Measurements from ENCODE around the gene PROX2. TPM values are rescaled to one million over a fixed set of nuclear protein-coding genes. Genes with fewer than 3 reads are reported as not detected.

The PROX2 gene
- polyA plus RNA-seq, 4 donors, result 0.44 to 1.1 (median 0.68) TPM

DNA sequence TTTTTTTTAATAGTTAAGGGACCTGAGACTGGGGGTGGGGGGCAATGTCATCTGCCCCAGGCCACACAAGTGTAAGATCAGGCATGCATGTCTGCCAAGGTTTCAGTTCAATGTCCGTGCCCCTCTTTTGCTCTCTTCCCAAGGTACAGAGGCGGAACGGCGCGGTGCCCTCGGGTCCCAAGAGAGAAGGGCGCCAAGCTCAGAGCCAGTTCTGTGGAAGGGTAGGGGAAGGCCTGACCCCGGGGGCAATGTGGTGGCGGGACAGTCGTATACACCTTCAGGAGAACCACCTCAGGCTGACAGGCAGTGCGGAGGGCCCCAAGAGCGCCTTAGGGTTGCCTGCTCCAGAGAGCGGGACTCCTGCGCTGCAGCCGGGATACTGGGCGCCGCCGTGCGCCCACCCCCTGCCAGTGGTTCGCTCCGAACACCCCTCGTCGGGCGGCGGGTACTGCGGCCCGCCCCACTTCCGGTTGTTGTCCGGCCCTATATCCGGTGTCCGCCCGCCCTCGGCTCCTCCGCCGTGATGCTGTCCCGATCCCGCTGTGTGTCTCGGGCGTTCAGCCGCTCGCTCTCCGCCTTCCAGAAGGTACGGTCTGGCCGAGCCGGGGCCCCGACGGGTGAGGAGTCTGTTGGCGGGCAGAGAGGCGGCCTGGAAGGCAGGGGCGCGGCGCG lies 5.6 kb upstream of the PROX2 start, which contains the start of gene DLST:
Gene DLST (plus strand): TSS at position 486 of the 672 bp plus-strand sequence. CDS start 38 bp downstream, at position 524.
- DNase-seq (ENCODE audit: low read depth in 4 of 4, low spot score in 3 of 4), result peak; percentile 71 to 85 (median 74)

DNA sequence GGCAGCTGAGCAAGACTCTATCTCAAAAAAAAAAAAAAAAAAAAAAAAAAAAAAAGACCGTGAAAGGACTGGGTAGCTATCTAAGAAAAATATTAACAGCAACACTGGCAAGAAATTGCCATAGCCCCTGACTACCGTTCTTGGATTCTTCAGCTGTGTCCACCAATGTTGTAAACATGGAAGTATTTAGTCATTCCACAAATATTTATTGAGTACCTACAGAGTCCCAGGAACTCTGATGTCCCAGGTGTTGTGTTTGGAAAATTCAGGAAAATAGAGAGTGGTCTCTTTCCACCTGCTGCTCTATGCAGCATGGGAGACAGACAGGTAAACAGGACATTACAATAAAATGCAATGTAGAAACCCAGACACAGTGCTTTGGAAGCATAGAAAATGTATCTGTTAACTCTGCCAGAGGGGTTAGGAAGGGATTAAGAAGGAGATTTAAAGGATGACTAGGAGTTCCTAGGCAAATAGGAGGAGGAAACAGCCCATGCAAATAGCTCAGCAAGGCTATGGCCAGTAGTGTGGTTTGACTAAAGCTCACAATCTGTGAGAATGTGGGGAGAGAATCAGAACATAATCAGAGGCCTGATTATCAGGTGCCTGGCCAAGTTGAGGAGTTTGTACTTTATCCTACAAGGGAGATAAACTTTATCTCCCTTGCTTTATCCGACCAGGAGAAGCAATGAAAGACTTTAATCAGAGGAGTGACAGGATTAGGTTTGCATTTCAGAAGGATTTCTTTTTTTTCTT lies 3.7 kb upstream of the PROX2 start:
- no peak for DNase-seq (ENCODE audit: low read depth in 4 of 4, low spot score in 3 of 4)

DNA sequence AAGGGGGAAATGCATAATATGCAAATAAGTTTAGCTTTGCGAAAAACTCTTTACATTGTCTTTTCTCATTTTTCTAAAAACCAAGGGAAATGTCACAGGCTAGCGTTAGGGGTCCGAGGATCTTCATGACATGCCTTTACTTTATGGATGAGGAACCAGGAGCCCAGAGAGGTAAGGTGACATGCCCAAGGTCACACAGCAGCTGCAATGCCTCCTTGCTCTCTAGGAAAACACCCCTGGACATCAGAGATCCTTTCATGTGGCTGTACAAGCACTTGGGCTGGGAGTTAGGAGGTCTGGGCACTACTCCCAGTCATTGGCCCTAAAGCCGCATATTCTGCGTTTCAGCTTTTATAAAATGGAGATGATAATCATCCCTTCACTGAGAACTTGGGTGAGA lies 741 bp downstream of the PROX2 start:
- no peak for DNase-seq (ENCODE audit: low read depth in 4 of 4, low spot score in 3 of 4)

DNA sequence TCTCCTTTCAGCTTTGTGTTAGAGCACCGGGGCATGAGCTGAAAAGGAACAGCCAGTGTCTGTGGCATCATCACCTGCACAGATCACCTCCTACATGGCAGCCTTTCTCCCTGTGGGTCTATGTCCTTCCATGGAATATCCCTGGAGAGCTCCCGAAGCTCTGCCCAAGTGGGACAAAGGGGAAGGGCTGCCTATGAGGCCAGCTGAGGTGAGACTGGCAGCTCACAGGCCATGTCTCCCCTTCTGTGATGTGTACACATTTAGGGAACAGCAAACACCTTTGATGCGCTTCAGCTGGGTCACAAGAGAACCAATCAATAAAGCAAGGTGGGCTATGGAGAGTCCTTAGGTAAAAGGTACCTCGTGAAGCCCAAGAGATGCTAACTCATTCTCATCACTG lies 4.1 kb downstream of the PROX2 start:
- DNase-seq (ENCODE audit: low read depth in 4 of 4, low spot score in 3 of 4), result no peak

DNA sequence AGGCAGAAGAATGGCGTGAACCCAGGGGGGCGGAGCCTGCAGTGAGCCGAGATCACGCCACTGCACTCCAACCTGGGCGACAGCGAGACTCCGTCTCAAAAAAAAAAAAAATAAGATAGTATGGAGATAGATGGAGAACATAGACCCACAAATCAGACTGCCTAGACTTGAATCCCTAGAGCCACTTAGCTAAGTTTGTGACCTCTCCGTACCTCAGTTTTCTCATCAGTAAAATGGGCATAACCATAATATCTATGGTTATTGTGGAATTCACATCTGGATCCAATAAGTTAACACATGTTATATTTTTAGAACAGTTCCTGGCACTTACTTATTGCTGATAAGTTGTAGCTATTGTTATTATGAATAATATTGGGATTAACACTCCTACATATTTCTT lies 7.2 kb downstream of the PROX2 start:
- DNase-seq (ENCODE audit: low read depth in 4 of 4, low spot score in 3 of 4), result no peak

DNA sequence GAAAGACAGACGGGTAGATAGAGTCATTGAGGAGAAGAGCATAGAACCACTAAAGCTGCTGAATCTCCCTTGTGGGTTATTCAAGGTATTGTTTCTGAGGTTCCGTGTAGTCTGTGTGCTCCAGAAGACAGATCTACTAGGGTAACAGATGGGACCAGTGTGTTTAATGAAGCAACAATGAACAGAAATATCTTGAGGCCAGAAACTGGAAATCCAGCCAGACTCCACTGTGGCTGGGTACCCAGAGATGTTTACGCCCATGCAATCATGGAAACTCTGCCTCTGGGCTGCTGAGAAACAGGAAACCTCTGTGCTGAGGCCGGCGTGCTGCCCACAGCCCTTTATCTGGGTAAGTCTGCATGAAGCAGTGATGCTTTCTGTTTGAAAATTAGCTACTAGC lies 8.3 kb downstream of the PROX2 start:
- DNase-seq (ENCODE audit: low read depth in 4 of 4, low spot score in 3 of 4), result no peak

DNA sequence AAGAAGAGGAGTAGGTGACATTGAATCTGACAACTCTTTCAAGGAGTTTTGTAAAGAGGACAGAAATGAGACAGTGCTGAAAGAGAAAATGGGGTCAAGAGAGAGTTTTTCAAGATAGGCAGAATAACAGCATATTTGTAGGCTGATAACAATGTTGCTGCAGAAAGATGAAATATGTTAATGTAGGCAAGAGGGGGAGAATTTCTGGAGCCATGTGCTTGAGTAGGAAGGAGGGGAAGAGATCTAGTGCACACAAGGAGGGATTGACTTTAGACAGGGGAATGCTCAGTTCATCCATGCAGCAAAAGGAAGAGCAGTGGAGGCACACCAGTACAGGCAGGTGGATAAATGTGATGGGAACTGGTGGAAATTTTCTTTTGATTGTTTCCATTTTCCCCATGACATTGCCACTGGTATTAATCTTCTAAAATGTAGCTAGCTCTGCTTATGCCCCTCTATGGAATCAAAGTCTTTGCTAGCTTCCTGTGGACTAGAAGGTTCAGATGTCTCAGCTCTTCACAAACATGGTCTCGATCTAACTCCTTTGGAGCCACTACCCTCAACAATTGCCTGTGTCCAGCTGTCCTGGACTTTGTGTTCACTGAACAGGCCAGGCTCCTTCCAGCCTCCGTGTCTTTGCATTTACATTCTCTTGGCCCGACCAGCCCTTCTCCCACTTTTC lies 9.1 kb downstream of the PROX2 start:
- DNase-seq (ENCODE audit: low read depth in 4 of 4, low spot score in 3 of 4), result no peak

DNA sequence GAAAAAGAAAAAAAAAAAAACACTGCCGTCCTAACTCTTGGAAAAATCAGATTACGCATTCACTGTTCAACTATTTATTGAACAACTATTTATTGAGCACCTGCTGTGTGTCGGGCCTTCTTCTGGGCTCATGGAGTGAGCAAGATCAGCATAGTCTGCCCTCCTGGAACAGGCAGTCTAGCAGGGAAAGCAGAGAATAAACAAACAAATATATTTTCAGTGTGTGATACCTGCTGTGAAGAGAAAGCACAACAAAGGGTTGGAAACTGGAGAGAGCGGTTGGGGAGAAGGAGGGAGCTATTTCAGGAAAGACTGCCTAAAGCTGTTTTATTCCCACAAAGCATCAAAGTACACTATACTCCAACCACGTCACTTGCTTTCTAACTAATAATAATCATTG lies 10.8 kb downstream of the PROX2 start:
- DNase-seq (ENCODE audit: low read depth in 4 of 4, low spot score in 3 of 4), result no peak

DNA sequence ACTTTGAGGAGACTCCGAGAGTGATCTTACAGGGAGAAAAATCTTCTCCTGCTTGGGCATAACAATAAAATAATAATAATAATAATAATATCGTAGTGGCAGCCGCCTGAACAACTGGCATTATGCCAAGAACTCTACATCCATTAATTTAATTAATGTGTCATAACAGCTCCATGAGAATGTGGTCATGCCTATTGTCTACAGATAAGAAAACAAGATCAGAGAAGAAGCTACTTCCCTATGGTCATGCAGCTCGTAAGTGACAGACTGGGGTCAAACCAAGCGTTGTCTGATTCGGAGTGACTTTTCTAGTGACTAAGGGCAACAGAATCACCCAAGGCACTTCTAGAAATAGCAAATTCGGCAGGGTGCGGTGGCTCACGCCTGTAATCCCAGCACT lies 11.7 kb downstream of the PROX2 start:
- no peak for DNase-seq (ENCODE audit: low read depth in 4 of 4, low spot score in 3 of 4)

DNA sequence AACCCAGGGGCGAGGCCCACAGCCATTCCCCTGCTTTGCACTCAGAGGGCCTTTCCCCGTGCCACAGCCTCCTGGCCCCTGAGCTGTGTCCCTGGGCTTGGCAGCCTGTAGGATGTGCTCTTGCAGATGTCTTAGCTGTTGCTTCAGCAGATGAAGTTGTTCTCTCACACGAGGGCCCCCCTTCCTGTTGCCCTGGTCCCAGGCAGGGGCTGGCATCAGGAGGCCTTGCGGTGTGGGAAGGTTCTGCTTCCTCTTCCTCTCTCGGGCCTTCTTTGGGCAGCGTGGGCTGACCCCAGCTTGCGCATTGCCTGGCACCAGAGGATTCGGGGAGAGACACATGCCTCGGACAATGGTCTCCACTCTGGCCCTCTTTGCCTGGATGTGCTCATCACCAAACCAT lies 12.7 kb downstream of the PROX2 start:
- no peak for DNase-seq (ENCODE audit: low read depth in 4 of 4, low spot score in 3 of 4)

DNA sequence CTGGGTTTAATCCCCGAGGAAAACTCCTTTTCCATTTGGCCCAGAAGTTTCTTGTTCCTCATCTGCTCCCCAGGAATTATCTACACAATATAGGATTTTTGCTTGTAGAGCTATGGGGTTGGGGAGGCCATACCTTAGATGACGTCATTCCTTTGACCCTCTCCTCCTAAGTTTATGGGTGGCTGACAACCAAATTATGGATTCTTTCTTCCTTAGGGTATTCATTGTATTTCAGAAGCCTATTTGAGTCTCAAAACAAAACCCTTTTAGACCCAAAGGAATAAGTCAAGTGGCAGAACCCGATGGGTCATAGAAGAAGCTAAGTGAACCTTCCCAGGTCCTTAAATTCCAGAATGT lies 14.2 kb downstream of the PROX2 start:
- DNase-seq (ENCODE audit: low read depth in 4 of 4, low spot score in 3 of 4), result no peak

DNA sequence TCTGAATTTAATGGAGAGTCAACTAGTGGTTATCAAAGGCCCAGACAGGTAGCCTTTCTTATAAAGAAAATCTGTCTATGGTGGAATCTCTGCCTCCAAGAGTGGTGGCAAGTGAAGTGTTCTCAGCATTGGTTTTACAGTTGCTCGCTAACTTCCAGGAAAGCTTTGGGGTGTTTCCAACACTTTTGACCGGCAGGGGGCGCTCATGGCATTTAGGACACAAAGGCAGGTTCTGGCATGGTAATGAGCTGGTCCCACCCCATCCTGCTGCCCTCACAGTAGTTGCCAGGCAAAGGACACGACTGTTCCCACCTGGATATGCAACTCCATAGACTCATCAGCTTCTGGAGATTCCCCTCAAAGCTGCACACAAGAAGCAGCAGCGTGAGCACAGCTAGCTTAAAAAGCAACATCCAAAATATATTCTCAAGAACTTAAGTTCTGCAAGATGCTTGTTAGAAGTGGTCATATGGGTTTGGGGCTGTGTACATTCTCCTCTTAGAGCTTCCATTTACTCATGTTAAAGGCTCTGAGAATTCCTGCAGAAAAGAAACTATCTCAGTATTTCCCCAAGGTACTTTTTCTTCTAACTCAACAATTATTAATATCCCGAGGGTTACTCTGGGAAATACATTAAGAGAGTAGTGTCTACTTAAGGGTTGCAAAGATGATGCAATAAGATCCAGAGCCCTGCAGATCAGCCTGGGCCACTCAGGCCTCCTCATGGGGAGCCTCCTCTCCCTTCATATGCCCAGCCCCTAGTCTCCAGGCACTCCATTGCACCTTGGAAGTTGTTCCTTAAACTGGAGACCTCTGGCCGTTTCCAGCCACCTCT lies 14.8 kb downstream of the PROX2 start:
- DNase-seq (ENCODE audit: low read depth in 4 of 4, low spot score in 3 of 4), result peak; percentile 67 to 76 (median 72)

DNA sequence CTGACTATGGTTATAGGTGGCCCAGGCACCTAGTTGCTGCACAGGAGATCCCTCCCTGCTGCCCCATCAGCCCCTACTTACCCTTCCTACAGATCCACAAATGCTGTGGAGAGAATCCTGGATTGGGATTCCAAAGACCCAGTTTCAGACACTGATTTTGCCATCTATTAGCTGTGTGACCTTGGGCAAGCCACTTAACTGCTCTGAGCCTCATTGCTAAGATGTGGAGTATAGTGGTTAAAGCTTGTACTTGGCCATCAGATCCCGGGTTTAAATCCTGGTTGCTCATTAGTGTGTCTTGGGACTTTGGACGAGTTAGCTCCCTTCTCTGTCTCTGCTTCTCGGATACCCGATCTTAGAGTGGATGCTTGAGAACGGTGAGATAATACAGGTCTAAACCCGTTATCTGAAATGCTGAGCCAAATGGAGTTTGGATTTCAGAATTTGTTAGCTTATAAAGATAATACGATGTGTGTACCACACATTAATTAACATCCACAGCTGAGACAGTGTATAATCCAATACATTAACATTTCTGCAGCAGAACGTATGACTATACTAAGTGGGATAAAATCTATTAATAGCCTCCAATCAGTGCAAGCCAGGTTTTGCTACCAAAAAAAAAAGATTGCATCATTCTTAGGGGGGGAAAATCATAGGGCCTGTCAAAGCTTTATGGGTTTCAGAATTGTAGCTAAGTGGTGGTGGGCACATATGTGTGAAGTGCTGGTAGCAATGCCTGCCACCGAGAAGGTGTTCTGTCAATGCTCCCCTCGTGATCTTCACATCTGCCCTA lies 16.0 kb downstream of the PROX2 start:
- no peak for DNase-seq (ENCODE audit: low read depth in 4 of 4, low spot score in 3 of 4)

DNA sequence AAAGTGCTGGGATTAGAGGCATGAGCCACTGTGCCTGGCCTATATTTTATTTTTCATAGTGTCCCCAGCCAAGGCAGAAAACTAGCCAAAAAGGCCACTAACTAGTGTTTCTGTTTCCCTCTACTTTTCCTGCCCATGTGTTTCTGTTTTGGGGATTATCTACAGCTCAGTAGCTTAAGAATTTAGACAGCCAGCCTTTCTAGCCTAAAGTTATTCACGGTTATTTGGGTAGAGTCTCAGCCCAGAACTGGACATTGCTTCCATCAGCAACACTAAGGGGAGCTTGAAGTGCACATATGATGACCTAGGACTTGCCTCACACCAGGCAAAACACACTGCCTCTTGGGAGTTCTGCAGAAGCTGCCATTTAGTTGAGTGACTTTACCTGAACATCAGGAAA lies 17.9 kb downstream of the PROX2 start:
- DNase-seq (ENCODE audit: low read depth in 4 of 4, low spot score in 3 of 4), result no peak

DNA sequence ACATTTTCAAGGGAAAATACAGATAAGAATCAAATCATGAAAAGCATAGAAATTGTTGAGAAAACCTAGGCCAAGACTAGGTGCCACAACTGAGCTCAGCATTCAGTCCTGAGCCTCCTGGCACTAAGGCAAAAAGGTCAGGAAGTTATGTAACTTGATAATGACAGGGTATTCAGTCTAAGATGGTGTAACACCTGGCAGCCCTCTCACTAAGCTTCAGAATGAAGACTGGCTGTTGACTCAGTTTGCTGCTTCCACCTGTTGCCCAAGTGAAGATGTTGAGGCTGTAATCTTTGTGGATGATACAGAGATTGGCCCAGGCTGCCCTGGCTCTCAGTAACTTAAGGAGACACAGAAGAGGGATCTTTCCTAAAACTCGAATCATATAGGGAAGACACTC lies 19.6 kb downstream of the PROX2 start:
- DNase-seq (ENCODE audit: low read depth in 4 of 4, low spot score in 3 of 4), result no peak

DNA sequence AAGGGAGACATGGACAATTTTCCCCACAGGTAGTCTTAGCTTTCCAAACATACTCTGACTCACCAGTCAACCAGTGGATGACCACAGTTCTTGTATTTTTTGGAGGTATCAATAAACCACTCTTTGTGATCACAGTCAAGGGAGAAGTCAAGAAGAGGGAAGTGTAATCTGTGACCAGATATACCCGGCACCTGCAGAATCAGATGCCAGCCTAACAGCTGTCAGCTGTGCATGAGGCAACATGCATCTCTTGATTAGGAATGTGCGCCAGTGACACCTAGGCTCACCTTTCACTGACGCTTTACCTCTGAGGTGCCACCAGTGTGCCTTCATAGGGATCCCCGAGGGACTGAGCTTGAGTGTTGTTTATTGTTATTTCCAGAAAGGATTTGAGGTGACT lies 20.0 kb downstream of the PROX2 start:
- DNase-seq (ENCODE audit: low read depth in 4 of 4, low spot score in 3 of 4), result no peak

DNA sequence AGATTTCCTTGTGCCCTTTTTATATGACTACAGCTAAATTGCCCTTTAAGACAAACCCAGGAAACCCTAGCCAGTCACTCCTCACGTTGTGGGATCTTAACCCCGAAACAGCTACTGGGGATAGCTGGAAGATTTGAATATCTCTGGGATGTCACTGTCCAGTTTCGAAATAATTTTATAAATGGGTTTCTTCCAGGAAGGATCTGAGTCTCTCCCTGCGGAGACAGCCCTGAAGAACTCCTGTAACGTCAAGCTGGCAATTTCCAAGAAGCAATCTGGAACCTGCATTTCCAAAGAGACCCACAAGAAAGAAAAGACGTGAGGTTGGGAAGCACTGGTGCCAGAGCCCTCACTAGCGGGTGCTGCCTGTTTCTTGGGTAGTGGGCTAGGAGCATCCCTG lies 20.9 kb downstream of the PROX2 start:
- DNase-seq (ENCODE audit: low read depth in 4 of 4, low spot score in 3 of 4), result no peak

DNA sequence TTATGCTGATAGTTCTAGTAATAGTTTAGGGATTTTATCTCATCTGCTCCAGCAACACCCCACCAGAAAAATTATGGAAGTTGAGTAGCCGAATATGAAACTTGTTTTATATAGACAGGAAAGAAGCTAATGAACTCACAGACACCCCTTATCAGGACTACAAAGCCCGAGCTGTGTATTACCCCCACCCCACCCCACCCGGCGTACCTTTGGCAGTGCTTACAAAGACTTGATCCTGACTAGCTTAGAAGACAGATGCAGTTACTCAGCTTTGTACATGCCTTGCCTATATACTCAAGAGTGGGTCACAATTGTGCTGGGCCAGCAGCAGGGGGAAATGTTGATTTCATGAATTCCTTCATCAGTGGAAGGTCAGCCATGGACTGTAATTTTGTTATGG lies 22.4 kb downstream of the PROX2 start:
- DNase-seq (ENCODE audit: low read depth in 4 of 4, low spot score in 3 of 4), result no peak

DNA sequence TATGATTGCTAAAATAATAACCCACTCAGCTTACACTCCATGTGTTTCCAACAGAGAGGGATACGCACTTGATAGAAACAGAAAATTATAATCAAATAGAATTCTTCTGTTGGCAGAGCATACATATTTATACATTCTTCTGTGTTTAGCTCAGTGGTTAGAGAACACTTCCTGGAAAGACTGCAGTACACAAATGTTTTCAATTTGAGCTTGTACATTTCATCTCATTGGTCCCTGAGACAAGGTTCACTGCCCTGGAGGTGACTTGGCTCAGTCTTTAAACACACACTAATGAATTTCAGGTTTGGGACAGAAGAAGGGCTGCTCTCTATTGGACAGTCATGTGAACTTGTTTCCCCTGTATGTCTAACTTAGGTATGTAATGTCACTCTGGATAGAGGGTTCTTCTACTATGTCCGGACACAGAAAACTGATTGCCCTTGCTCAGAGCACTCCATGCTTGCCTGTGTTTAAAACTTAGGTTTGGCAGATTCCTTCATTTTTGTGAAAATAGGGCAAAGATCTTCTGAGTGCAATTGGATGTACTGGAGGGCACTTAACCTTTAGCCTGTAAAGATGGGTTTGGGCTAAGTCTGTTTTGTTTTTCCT lies 22.9 kb downstream of the PROX2 start:
- DNase-seq (ENCODE audit: low read depth in 4 of 4, low spot score in 3 of 4), result peak in 2 of 4 donors; percentile 10 to 12

DNA sequence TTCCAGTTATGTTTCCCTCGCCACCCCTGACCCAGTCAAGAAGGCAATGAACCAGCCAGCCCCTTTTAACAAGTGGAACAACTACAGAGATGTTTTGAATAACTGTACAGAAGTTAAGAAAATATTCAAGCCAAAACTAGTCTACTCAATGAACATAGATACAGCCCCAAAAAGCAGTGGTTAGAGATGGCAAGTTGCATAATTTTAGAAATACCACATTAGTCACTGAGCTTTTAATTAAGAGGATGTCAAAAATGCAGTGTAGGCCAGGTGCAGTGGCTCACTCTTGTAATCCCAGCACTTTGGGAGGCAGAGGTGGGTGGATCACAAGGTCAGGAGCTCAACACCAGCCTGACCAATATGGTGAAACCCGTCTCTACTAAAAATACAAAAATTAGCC lies 27.2 kb downstream of the PROX2 start:
- DNase-seq (ENCODE audit: low read depth in 4 of 4, low spot score in 3 of 4), result no peak

All from right renal pelvis (tissue), 4 donors.